HK-2 (cell line): ENCODE measurements around the gene NOP10.
"Not testable (repeated sequence)": the region's sequence is repeated elsewhere in the genome, so short reads cannot be mapped to it uniquely, and the experiment has no call there.

Experiments
- DNase-seq: peaks from one replicate; pipeline ENCODE4 v3.0.0-alpha.2; 2018; ENCODE audit not compliant: unreplicated experiment

Gene NOP10

GRCh38 chr15:34342737-34343575 lies at the start of gene NOP10, which contains the start of gene NUTM1:
Gene NOP10 (minus strand): TSS chr15:34343136. CDS start chr15:34343073, 63 bp downstream.
Gene NUTM1 (plus strand): TSS chr15:34343315. CDS start chr15:34343697, 382 bp downstream.
- DNase-seq = peak; percentile 84

- DNase-seq = not testable (repeated sequence)
Observed at GRCh38 chr15:34389594-34390086, 46.7 kb upstream of the NOP10 start.

- not testable (repeated sequence) for DNase-seq
Observed at GRCh38 chr15:34381829-34382521, 39.0 kb upstream of the NOP10 start.

GRCh38 chr15:34380491-34380890 lies 37.6 kb upstream of the NOP10 start:
- not testable (repeated sequence) for DNase-seq

- DNase-seq = no peak
Observed at GRCh38 chr15:34376856-34377255, 33.9 kb upstream of the NOP10 start.

GRCh38 chr15:34375541-34375940 lies 32.6 kb upstream of the NOP10 start:
- not testable (repeated sequence) for DNase-seq

GRCh38 chr15:34374816-34375215 lies 31.9 kb upstream of the NOP10 start:
- no peak for DNase-seq

GRCh38 chr15:34373951-34374350 lies 31.0 kb upstream of the NOP10 start:
- no peak for DNase-seq

GRCh38 chr15:34370643-34371042 lies 27.7 kb upstream of the NOP10 start:
- no peak for DNase-seq

GRCh38 chr15:34370129-34370528 lies 27.2 kb upstream of the NOP10 start:
- DNase-seq = no peak

GRCh38 chr15:34367101-34368081 lies 24.5 kb upstream of the NOP10 start, which contains the start of gene LPCAT4:
Gene LPCAT4 (minus strand): TSS chr15:34367196. CDS start chr15:34367100, 96 bp downstream.
- peak; percentile 83 for DNase-seq

- peak; percentile 70 for DNase-seq
Observed at GRCh38 chr15:34366271-34367065, 23.5 kb upstream of the NOP10 start.

- DNase-seq = no peak
Observed at GRCh38 chr15:34365836-34366235, 22.9 kb upstream of the NOP10 start.

GRCh38 chr15:34365091-34365825 lies 22.3 kb upstream of the NOP10 start:
- DNase-seq = no peak

GRCh38 chr15:34364041-34364440 lies 21.1 kb upstream of the NOP10 start:
- no peak for DNase-seq

GRCh38 chr15:34362047-34362773 lies 19.3 kb upstream of the NOP10 start:
- DNase-seq = no peak

GRCh38 chr15:34361278-34361677 lies 18.3 kb upstream of the NOP10 start:
- DNase-seq = no peak

GRCh38 chr15:34360298-34360697 lies 17.4 kb upstream of the NOP10 start:
- DNase-seq = no peak

- DNase-seq = no peak
Observed at GRCh38 chr15:34359416-34359815, 16.5 kb upstream of the NOP10 start.
